ENCODE data around the gene LMBR1.
"Not testable (repeated sequence)": the region's sequence is repeated elsewhere in the genome, so short reads cannot be mapped to it uniquely, and the experiment has no call there.

The LMBR1 gene

GRCh38 chr7:156900093-156900492 is 7.1 kb upstream of the LMBR1 start:
- not testable (repeated sequence) for H3K27ac ChIP-seq (ENCODE audit: low read depth, low read length); H3K27me3 ChIP-seq (ENCODE audit: control insufficient read depth in 1 of 2, insufficient read depth in 2 of 2, low read length in 2 of 2); H3K36me3 ChIP-seq (ENCODE audit: insufficient read depth, low read length); H3K9ac ChIP-seq (ENCODE audit: low read length); H3K4me1 ChIP-seq (ENCODE audit: insufficient read depth, low read length); H3K4me3 ChIP-seq (ENCODE audit: low read depth in 1 of 2, low read length in 2 of 2); H3K9me3 ChIP-seq (ENCODE audit: low read length)

GRCh38 chr7:156898938-156899337 is 6.0 kb upstream of the LMBR1 start:
- no peaks in the 10 kb centered on the region for H3K36me3 ChIP-seq (ENCODE audit: insufficient read depth, low read length)
- no peaks in the 10 kb centered on the region for H3K9me3 ChIP-seq (ENCODE audit: low read length)
- H3K4me3 ChIP-seq (ENCODE audit: low read depth in 1 of 2, low read length in 2 of 2): no peak overlapping the region
- no peak overlapping the region for H3K27ac ChIP-seq (ENCODE audit: low read depth, low read length)
- no peaks in the 10 kb centered on the region for H3K27me3 ChIP-seq (ENCODE audit: control insufficient read depth in 1 of 2, insufficient read depth in 2 of 2, low read length in 2 of 2)
- H3K9ac ChIP-seq (ENCODE audit: low read length): no peak overlapping the region
- no peaks in the 10 kb centered on the region for H3K4me1 ChIP-seq (ENCODE audit: insufficient read depth, low read length)

- H3K4me3 ChIP-seq (ENCODE audit: low read depth in 1 of 2, low read length in 2 of 2): no peak overlapping the region
- H3K4me1 ChIP-seq (ENCODE audit: insufficient read depth, low read length): no peaks in the 10 kb centered on the region
- H3K36me3 ChIP-seq (ENCODE audit: insufficient read depth, low read length): no peaks in the 10 kb centered on the region
- no peaks in the 10 kb centered on the region for H3K27me3 ChIP-seq (ENCODE audit: control insufficient read depth in 1 of 2, insufficient read depth in 2 of 2, low read length in 2 of 2)
- H3K9ac ChIP-seq (ENCODE audit: low read length): no peak overlapping the region
- no peaks in the 10 kb centered on the region for H3K9me3 ChIP-seq (ENCODE audit: low read length)
- H3K27ac ChIP-seq (ENCODE audit: low read depth, low read length): no peak overlapping the region
Observed at GRCh38 chr7:156897673-156898072, 4.7 kb upstream of the LMBR1 start.

GRCh38 chr7:156896388-156897022 is 3.5 kb upstream of the LMBR1 start:
- Histone ChIP-seq H3K9me3 (ENCODE audit: low read length) (no peaks in the 10 kb centered on the region), H3K4me1 (ENCODE audit: insufficient read depth, low read length) (peaks cover 6% of the 10 kb centered on the region), H3K27me3 (ENCODE audit: control insufficient read depth in 1 of 2, insufficient read depth in 2 of 2, low read length in 2 of 2) (no peaks in the 10 kb centered on the region), H3K36me3 (ENCODE audit: insufficient read depth, low read length) (no peaks in the 10 kb centered on the region), H3K4me3 (ENCODE audit: low read depth in 1 of 2, low read length in 2 of 2) (no peak overlapping the region), H3K9ac (ENCODE audit: low read length) (no peak overlapping the region), H3K27ac (ENCODE audit: low read depth, low read length) (no peak overlapping the region)

- no peak overlapping the region for H3K4me3 ChIP-seq (ENCODE audit: low read depth in 1 of 2, low read length in 2 of 2)
- no peaks in the 10 kb centered on the region for H3K27me3 ChIP-seq (ENCODE audit: control insufficient read depth in 1 of 2, insufficient read depth in 2 of 2, low read length in 2 of 2)
- H3K4me1 ChIP-seq (ENCODE audit: insufficient read depth, low read length): peaks cover 9% of the 10 kb centered on the region
- H3K27ac ChIP-seq (ENCODE audit: low read depth, low read length): no peak overlapping the region
- no peaks in the 10 kb centered on the region for H3K36me3 ChIP-seq (ENCODE audit: insufficient read depth, low read length)
- H3K9me3 ChIP-seq (ENCODE audit: low read length): no peaks in the 10 kb centered on the region
- no peak overlapping the region for H3K9ac ChIP-seq (ENCODE audit: low read length)
Observed at GRCh38 chr7:156895024-156895780, 2.2 kb upstream of the LMBR1 start.

GRCh38 chr7:156892081-156892800 is 742 bp downstream of the LMBR1 start:
- Histone ChIP-seq H3K27ac (ENCODE audit: low read depth, low read length) (peak overlapping the region; percentile 63), H3K36me3 (ENCODE audit: insufficient read depth, low read length) (no peaks in the 10 kb centered on the region), H3K4me3 (ENCODE audit: low read depth in 1 of 2, low read length in 2 of 2) (peak overlapping the region; percentile 70 to 80), H3K9ac (ENCODE audit: low read length) (no peak overlapping the region), H3K4me1 (ENCODE audit: insufficient read depth, low read length) (peaks cover 9% of the 10 kb centered on the region), H3K27me3 (ENCODE audit: control insufficient read depth in 1 of 2, insufficient read depth in 2 of 2, low read length in 2 of 2) (no peaks in the 10 kb centered on the region), H3K9me3 (ENCODE audit: low read length) (no peaks in the 10 kb centered on the region)

GRCh38 chr7:156889746-156890145 is 3.2 kb downstream of the LMBR1 start:
- no peak overlapping the region for H3K27ac ChIP-seq (ENCODE audit: low read depth, low read length)
- peaks cover 9% of the 10 kb centered on the region for H3K4me1 ChIP-seq (ENCODE audit: insufficient read depth, low read length)
- H3K9ac ChIP-seq (ENCODE audit: low read length): no peak overlapping the region
- no peaks in the 10 kb centered on the region for H3K27me3 ChIP-seq (ENCODE audit: control insufficient read depth in 1 of 2, insufficient read depth in 2 of 2, low read length in 2 of 2)
- H3K36me3 ChIP-seq (ENCODE audit: insufficient read depth, low read length): no peaks in the 10 kb centered on the region
- no peaks in the 10 kb centered on the region for H3K9me3 ChIP-seq (ENCODE audit: low read length)
- no peak overlapping the region for H3K4me3 ChIP-seq (ENCODE audit: low read depth in 1 of 2, low read length in 2 of 2)

GRCh38 chr7:156889089-156889488 is 3.9 kb downstream of the LMBR1 start:
- H3K36me3 ChIP-seq (ENCODE audit: insufficient read depth, low read length): no peaks in the 10 kb centered on the region
- H3K4me1 ChIP-seq (ENCODE audit: insufficient read depth, low read length): peaks cover 9% of the 10 kb centered on the region
- H3K4me3 ChIP-seq (ENCODE audit: low read depth in 1 of 2, low read length in 2 of 2): no peak overlapping the region

GRCh38 chr7:156886020-156886795 is 6.8 kb downstream of the LMBR1 start:
- Histone ChIP-seq H3K27me3 (ENCODE audit: control insufficient read depth in 1 of 2, insufficient read depth in 2 of 2, low read length in 2 of 2) (no peaks in the 10 kb centered on the region), H3K27ac (ENCODE audit: low read depth, low read length) (no peak overlapping the region), H3K36me3 (ENCODE audit: insufficient read depth, low read length) (no peaks in the 10 kb centered on the region), H3K4me1 (ENCODE audit: insufficient read depth, low read length) (peaks cover under 1% of the 10 kb centered on the region), H3K9me3 (ENCODE audit: low read length) (no peaks in the 10 kb centered on the region), H3K4me3 (ENCODE audit: low read depth in 1 of 2, low read length in 2 of 2) (no peak overlapping the region), H3K9ac (ENCODE audit: low read length) (no peak overlapping the region)

More at GRCh38 chr7:156889089-156889488, 3.9 kb downstream of the LMBR1 start:
- Histone ChIP-seq H3K9ac (ENCODE audit: low read length) (no peak overlapping the region), H3K9me3 (ENCODE audit: low read length) (no peaks in the 10 kb centered on the region), H3K27ac (ENCODE audit: low read depth, low read length) (no peak overlapping the region), H3K27me3 (ENCODE audit: control insufficient read depth in 1 of 2, insufficient read depth in 2 of 2, low read length in 2 of 2) (no peaks in the 10 kb centered on the region)

GRCh38 chr7:156881679-156882078 is 11.3 kb downstream of the LMBR1 start:
- Histone ChIP-seq H3K9me3 (ENCODE audit: low read length) (no peaks in the 10 kb centered on the region), H3K27ac (ENCODE audit: low read depth, low read length) (no peak overlapping the region), H3K4me3 (ENCODE audit: low read depth in 1 of 2, low read length in 2 of 2) (no peak overlapping the region), H3K36me3 (ENCODE audit: insufficient read depth, low read length) (no peaks in the 10 kb centered on the region), H3K9ac (ENCODE audit: low read length) (no peak overlapping the region), H3K27me3 (ENCODE audit: control insufficient read depth in 1 of 2, insufficient read depth in 2 of 2, low read length in 2 of 2) (no peaks in the 10 kb centered on the region), H3K4me1 (ENCODE audit: insufficient read depth, low read length) (no peaks in the 10 kb centered on the region)

GRCh38 chr7:156875766-156876165 is 17.2 kb downstream of the LMBR1 start:
- Histone ChIP-seq H3K9ac (ENCODE audit: low read length) (no peak overlapping the region), H3K27me3 (ENCODE audit: control insufficient read depth in 1 of 2, insufficient read depth in 2 of 2, low read length in 2 of 2) (no peaks in the 10 kb centered on the region), H3K4me1 (ENCODE audit: insufficient read depth, low read length) (no peaks in the 10 kb centered on the region), H3K9me3 (ENCODE audit: low read length) (no peaks in the 10 kb centered on the region), H3K36me3 (ENCODE audit: insufficient read depth, low read length) (no peaks in the 10 kb centered on the region), H3K27ac (ENCODE audit: low read depth, low read length) (no peak overlapping the region), H3K4me3 (ENCODE audit: low read depth in 1 of 2, low read length in 2 of 2) (no peak overlapping the region)

Data from muscle layer of colon (tissue), 2 donors.